ENCODE data around the gene HABP2.

The HABP2 gene

GRCh38 chr10:113540845-113541548 lies 11.9 kb upstream of the HABP2 start:
- no peaks in the 10 kb centered on the region for H3K36me3 ChIP-seq (ENCODE audit: control insufficient read depth, insufficient read depth, low read length)
- no peaks in the 10 kb centered on the region for H3K4me1 ChIP-seq (ENCODE audit: control insufficient read depth, insufficient read depth, low read length)
- H3K4me3 ChIP-seq (ENCODE audit: low read depth, low read length) = no peak overlapping the region

GRCh38 chr10:113541549-113541927 lies 11.3 kb upstream of the HABP2 start:
- Histone ChIP-seq H3K27me3 (ENCODE audit: control insufficient read depth, insufficient read depth, low read length) (peaks cover 20% of the 10 kb centered on the region), H3K36me3 (ENCODE audit: control insufficient read depth, insufficient read depth, low read length) (no peaks in the 10 kb centered on the region), H3K9me3 (ENCODE audit: control insufficient read depth, insufficient read depth, low read depth, low read length) (no peaks in the 10 kb centered on the region), H3K27ac (ENCODE audit: low read depth, low read length) (no peak overlapping the region), H3K4me3 (ENCODE audit: low read depth, low read length) (no peak overlapping the region), H3K9ac (ENCODE audit: low read length) (no peak overlapping the region), H3K4me1 (ENCODE audit: control insufficient read depth, insufficient read depth, low read length) (no peaks in the 10 kb centered on the region)

More at GRCh38 chr10:113540845-113541548, 11.9 kb upstream of the HABP2 start:
- no peaks in the 10 kb centered on the region for H3K9me3 ChIP-seq (ENCODE audit: control insufficient read depth, insufficient read depth, low read depth, low read length)
- peaks cover 15% of the 10 kb centered on the region; the same call in 1 of the 2 replicates for H3K27me3 ChIP-seq (ENCODE audit: control insufficient read depth, insufficient read depth, low read length)
- H3K27ac ChIP-seq (ENCODE audit: low read depth, low read length) = no peak overlapping the region
- H3K9ac ChIP-seq (ENCODE audit: low read length) = no peak overlapping the region

GRCh38 chr10:113543107-113543955 lies 9.5 kb upstream of the HABP2 start:
- Histone ChIP-seq H3K9ac (ENCODE audit: low read length) (no peak overlapping the region), H3K4me1 (ENCODE audit: control insufficient read depth, insufficient read depth, low read length) (no peaks in the 10 kb centered on the region), H3K36me3 (ENCODE audit: control insufficient read depth, insufficient read depth, low read length) (no peaks in the 10 kb centered on the region), H3K4me3 (ENCODE audit: low read depth, low read length) (no peak overlapping the region), H3K27me3 (ENCODE audit: control insufficient read depth, insufficient read depth, low read length) (peaks cover 34% of the 10 kb centered on the region), H3K9me3 (ENCODE audit: control insufficient read depth, insufficient read depth, low read depth, low read length) (no peaks in the 10 kb centered on the region), H3K27ac (ENCODE audit: low read depth, low read length) (no peak overlapping the region)

DNA sequence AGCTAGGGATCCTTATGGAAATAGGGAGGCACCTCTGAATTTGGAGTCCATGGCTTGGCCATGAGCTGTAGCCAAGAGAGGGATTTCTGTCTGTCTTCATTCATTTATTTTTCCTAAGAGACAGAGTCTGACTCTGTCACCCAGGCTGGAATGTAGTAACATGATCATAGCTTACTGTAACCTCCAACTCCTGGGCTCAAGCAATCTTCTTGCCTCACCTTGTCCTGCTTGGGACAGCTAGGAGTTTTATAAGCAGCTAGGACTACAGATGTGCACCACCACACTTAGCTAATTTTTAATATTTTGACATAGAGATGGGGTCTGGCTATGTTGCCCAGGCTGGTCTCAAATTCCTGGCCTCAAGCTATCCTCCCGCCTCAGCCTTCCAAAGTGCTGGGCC lies 8.5 kb upstream of the HABP2 start:
- H3K4me3 ChIP-seq (ENCODE audit: low read depth, low read length) = no peak overlapping the region
- no peaks in the 10 kb centered on the region for H3K4me1 ChIP-seq (ENCODE audit: control insufficient read depth, insufficient read depth, low read length)
- no peaks in the 10 kb centered on the region for H3K36me3 ChIP-seq (ENCODE audit: control insufficient read depth, insufficient read depth, low read length)
- H3K9me3 ChIP-seq (ENCODE audit: control insufficient read depth, insufficient read depth, low read depth, low read length) = no peaks in the 10 kb centered on the region
- peaks cover 44% of the 10 kb centered on the region for H3K27me3 ChIP-seq (ENCODE audit: control insufficient read depth, insufficient read depth, low read length)
- no peak overlapping the region for H3K9ac ChIP-seq (ENCODE audit: low read length)
- H3K27ac ChIP-seq (ENCODE audit: low read depth, low read length) = no peak overlapping the region

GRCh38 chr10:113547426-113547825 lies 5.4 kb upstream of the HABP2 start:
- H3K27me3 ChIP-seq (ENCODE audit: control insufficient read depth, insufficient read depth, low read length) = peaks cover 56% of the 10 kb centered on the region
- H3K4me3 ChIP-seq (ENCODE audit: low read depth, low read length) = no peak overlapping the region
- no peak overlapping the region for H3K9ac ChIP-seq (ENCODE audit: low read length)
- no peaks in the 10 kb centered on the region for H3K9me3 ChIP-seq (ENCODE audit: control insufficient read depth, insufficient read depth, low read depth, low read length)
- H3K36me3 ChIP-seq (ENCODE audit: control insufficient read depth, insufficient read depth, low read length) = no peaks in the 10 kb centered on the region
- H3K27ac ChIP-seq (ENCODE audit: low read depth, low read length) = no peak overlapping the region
- no peaks in the 10 kb centered on the region for H3K4me1 ChIP-seq (ENCODE audit: control insufficient read depth, insufficient read depth, low read length)

DNA sequence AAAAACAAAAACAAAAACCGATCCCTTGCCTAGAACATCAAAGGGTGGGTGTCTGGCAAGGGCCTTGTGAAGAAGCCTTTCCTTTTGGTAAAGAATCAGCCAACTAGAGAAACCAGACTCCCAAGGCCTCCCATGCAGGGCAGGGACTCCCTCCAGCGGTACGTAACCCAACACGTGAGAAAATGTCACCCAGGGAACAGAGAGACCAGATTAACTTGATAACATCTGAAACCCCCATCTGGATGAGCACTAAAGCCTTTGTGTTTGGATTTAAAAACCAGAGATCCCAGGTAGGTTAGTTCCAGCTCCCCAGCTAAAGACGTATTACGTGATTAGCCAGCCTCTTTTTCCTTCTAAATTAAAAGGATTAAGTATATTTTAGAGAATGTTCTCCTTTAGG lies 3.0 kb upstream of the HABP2 start:
- H3K4me1 ChIP-seq (ENCODE audit: control insufficient read depth, insufficient read depth, low read length) = no peaks in the 10 kb centered on the region
- H3K27ac ChIP-seq (ENCODE audit: low read depth, low read length) = no peak overlapping the region
- H3K9me3 ChIP-seq (ENCODE audit: control insufficient read depth, insufficient read depth, low read depth, low read length) = no peaks in the 10 kb centered on the region
- H3K27me3 ChIP-seq (ENCODE audit: control insufficient read depth, insufficient read depth, low read length) = peaks cover 79% of the 10 kb centered on the region
- H3K9ac ChIP-seq (ENCODE audit: low read length) = no peak overlapping the region
- H3K36me3 ChIP-seq (ENCODE audit: control insufficient read depth, insufficient read depth, low read length) = no peaks in the 10 kb centered on the region
- no peak overlapping the region for H3K4me3 ChIP-seq (ENCODE audit: low read depth, low read length)

DNA sequence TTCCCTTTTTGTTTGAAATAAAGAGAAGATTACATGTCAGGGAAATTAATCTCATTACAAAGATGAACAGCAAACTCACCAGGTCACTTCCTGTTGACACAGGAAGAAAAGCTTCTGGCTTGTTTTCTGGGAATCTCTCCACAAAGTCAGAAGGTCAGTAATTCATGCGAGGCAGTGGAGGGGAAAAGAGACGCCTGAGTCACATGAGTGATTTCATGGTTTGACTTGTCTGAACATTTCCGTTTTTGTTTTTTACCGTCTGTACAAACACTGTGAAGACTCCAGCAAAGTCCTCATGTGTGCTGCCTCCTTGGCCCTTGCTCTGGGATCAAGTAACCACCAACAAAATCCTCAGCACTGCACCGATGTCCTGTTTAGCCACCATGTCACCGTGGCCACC lies 2.5 kb upstream of the HABP2 start:
- Histone ChIP-seq H3K36me3 (ENCODE audit: control insufficient read depth, insufficient read depth, low read length) (no peaks in the 10 kb centered on the region), H3K9me3 (ENCODE audit: control insufficient read depth, insufficient read depth, low read depth, low read length) (no peaks in the 10 kb centered on the region), H3K4me3 (ENCODE audit: low read depth, low read length) (no peak overlapping the region), H3K4me1 (ENCODE audit: control insufficient read depth, insufficient read depth, low read length) (no peaks in the 10 kb centered on the region), H3K27ac (ENCODE audit: low read depth, low read length) (no peak overlapping the region), H3K9ac (ENCODE audit: low read length) (no peak overlapping the region), H3K27me3 (ENCODE audit: control insufficient read depth, insufficient read depth, low read length) (peaks cover 84% of the 10 kb centered on the region)

DNA sequence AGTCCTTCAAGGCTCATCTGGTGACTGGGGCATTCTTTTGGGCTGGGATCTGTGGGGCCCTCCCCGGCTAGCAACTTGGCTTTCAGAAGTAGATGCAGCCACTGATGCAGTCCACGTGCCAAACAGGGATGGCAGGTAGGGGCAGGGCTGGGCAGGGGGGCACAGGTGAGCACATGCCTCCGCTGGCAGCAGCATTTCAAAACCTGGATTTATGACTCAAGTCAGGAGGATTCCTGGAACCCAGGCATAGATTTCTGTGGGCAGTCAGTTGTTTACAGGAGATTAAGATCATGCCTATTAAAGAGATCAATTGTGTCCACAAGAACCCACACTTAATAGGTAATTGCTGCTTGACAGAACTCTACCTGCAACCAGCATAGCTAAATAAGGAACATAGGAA lies 839 bp upstream of the HABP2 start:
- Histone ChIP-seq H3K4me1 (ENCODE audit: control insufficient read depth, insufficient read depth, low read length) (no peaks in the 10 kb centered on the region), H3K27me3 (ENCODE audit: control insufficient read depth, insufficient read depth, low read length) (peaks cover 92% of the 10 kb centered on the region), H3K27ac (ENCODE audit: low read depth, low read length) (no peak overlapping the region), H3K4me3 (ENCODE audit: low read depth, low read length) (no peak overlapping the region), H3K9ac (ENCODE audit: low read length) (no peak overlapping the region), H3K9me3 (ENCODE audit: control insufficient read depth, insufficient read depth, low read depth, low read length) (no peaks in the 10 kb centered on the region), H3K36me3 (ENCODE audit: control insufficient read depth, insufficient read depth, low read length) (no peaks in the 10 kb centered on the region)

GRCh38 chr10:113553149-113553548 lies 296 bp downstream of the HABP2 start:
- Histone ChIP-seq H3K36me3 (ENCODE audit: control insufficient read depth, insufficient read depth, low read length) (no peaks in the 10 kb centered on the region), H3K9me3 (ENCODE audit: control insufficient read depth, insufficient read depth, low read depth, low read length) (no peaks in the 10 kb centered on the region), H3K9ac (ENCODE audit: low read length) (no peak overlapping the region), H3K27ac (ENCODE audit: low read depth, low read length) (no peak overlapping the region), H3K4me3 (ENCODE audit: low read depth, low read length) (no peak overlapping the region), H3K27me3 (ENCODE audit: control insufficient read depth, insufficient read depth, low read length) (peaks cover 94% of the 10 kb centered on the region), H3K4me1 (ENCODE audit: control insufficient read depth, insufficient read depth, low read length) (peaks cover 6% of the 10 kb centered on the region; the same call in 1 of the 2 replicates)

GRCh38 chr10:113554214-113554613 lies 1.4 kb downstream of the HABP2 start:
- Histone ChIP-seq H3K9ac (ENCODE audit: low read length) (no peak overlapping the region), H3K27ac (ENCODE audit: low read depth, low read length) (no peak overlapping the region), H3K4me1 (ENCODE audit: control insufficient read depth, insufficient read depth, low read length) (peaks cover 12% of the 10 kb centered on the region), H3K4me3 (ENCODE audit: low read depth, low read length) (no peak overlapping the region), H3K9me3 (ENCODE audit: control insufficient read depth, insufficient read depth, low read depth, low read length) (no peaks in the 10 kb centered on the region), H3K36me3 (ENCODE audit: control insufficient read depth, insufficient read depth, low read length) (no peaks in the 10 kb centered on the region), H3K27me3 (ENCODE audit: control insufficient read depth, insufficient read depth, low read length) (peaks cover 95% of the 10 kb centered on the region)

DNA sequence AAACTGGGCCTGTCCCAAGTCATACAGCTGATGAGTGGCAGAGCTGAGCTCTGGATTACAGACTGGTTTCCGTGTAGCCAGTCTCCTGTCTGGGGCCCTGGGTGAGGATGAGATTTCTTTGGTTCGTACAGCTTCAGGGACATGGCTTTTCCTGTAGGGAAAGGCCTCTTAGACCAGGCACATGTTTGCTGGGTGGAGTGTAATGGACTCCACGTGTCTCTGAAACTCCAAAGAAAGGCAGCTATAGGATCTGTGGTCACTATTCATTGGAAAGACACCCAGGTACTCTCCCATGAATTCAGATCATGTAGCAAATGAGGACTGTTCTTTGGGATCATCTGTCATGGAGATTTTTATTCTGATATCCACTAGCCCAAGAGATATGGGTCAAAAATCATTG lies 2.4 kb downstream of the HABP2 start:
- H3K9ac ChIP-seq (ENCODE audit: low read length) = no peak overlapping the region
- peaks cover 98% of the 10 kb centered on the region for H3K27me3 ChIP-seq (ENCODE audit: control insufficient read depth, insufficient read depth, low read length)
- H3K36me3 ChIP-seq (ENCODE audit: control insufficient read depth, insufficient read depth, low read length) = no peaks in the 10 kb centered on the region
- no peak overlapping the region for H3K27ac ChIP-seq (ENCODE audit: low read depth, low read length)
- H3K4me1 ChIP-seq (ENCODE audit: control insufficient read depth, insufficient read depth, low read length) = peaks cover 18% of the 10 kb centered on the region
- H3K9me3 ChIP-seq (ENCODE audit: control insufficient read depth, insufficient read depth, low read depth, low read length) = no peaks in the 10 kb centered on the region
- H3K4me3 ChIP-seq (ENCODE audit: low read depth, low read length) = no peak overlapping the region
